GM23248 (cell line): ENCODE data around the gene BMPR1B.

ENCODE experiments used
- EZH2 ChIP-seq: fragments of 200-600 bp; sonication (generic); IDR thresholded peaks from 2 replicates; pipeline ENCODE4 v1.6.1; 2018; ENCODE audit warnings: antibody characterized with exemption, mild to moderate bottlenecking; ENCODE audit not compliant: insufficient read depth, poor library complexity, severe bottlenecking
- EZH2phosphoT487 ChIP-seq: fragments of 200-600 bp; sonication (generic); IDR thresholded peaks from 2 replicates; pipeline ENCODE4 v1.6.1; 2018; ENCODE audit warnings: antibody characterized with exemption, moderate library complexity, mild to moderate bottlenecking, low read depth; ENCODE audit not compliant: insufficient read depth

DNA sequence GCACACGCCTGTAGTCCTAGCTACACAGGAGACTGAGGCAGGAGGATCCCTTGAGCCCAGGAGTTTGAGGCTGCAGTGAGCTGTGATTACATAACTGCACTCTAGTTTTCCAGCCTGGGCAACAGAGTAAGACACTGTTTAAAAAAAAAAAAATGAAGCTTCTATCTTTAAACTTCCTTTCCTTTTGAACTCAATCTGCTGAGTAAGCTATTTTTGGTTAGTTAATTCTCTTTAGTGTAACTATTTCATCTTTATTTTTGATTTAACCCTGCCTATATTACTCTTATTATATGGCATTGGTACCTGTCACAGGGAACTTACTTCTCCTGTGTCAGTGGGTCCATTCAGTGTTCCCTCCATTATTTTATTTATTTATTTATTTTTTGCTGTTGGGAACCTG lies 160.8 kb downstream of the BMPR1B start:
- no peak for TF ChIP-seq EZH2
- TF ChIP-seq EZH2phosphoT487, result no peak
